HepG2 (cell line): ENCODE data around the gene SMIM13. TPM values are rescaled to one million over a fixed set of nuclear protein-coding genes. Genes with fewer than 3 reads are reported as not detected.

Experiments used
- ELF4 ChIP-seq: sonication (generic); formaldehyde crosslinking; IDR thresholded peaks from 2 replicates; pipeline ENCODE4 v1.5.0; 2020; ENCODE audit warnings: missing genetic modification reagents, mild to moderate bottlenecking, moderate library complexity, borderline replicate concordance
- GATA4 ChIP-seq: sonication (generic); IDR thresholded peaks from 2 replicates; pipeline ENCODE4 v1.6.1; 2016; ENCODE audit warnings: antibody characterized with exemption, low read depth, borderline replicate concordance
- MAFF ChIP-seq: IDR thresholded peaks from 2 replicates; pipeline ENCODE4 v1.6.1; 2011; ENCODE audit warnings: low read depth, low read length, improper control_type of control experiment
- NR2C2 ChIP-seq: sonication (generic); formaldehyde crosslinking; IDR thresholded peaks from 2 replicates; pipeline ENCODE4 v1.4.0; 2020; ENCODE audit warnings: missing genetic modification reagents, mild to moderate bottlenecking, moderate library complexity, borderline replicate concordance
- RFXAP ChIP-seq: sonication (generic); formaldehyde crosslinking; IDR thresholded peaks from 2 replicates; pipeline ENCODE4 v1.4.0; 2020; ENCODE audit warnings: missing genetic modification reagents, borderline replicate concordance
- SIX1 ChIP-seq: sonication (generic); formaldehyde crosslinking; IDR thresholded peaks from 2 replicates; pipeline ENCODE4 v1.4.0; 2020; ENCODE audit warnings: missing genetic modification reagents, borderline replicate concordance
- SMAD3 ChIP-seq: sonication (generic); formaldehyde crosslinking; IDR thresholded peaks from 2 replicates; pipeline ENCODE4 v1.4.0; 2020; ENCODE audit warnings: missing genetic modification reagents
- TBL1XR1 ChIP-seq: fragments of 150-350 bp; IDR thresholded peaks from 2 replicates; pipeline ENCODE4 v1.6.1; 2014; ENCODE audit warnings: borderline replicate concordance, low read length; ENCODE audit not compliant: partially characterized antibody
- ZNF138 ChIP-seq: sonication (generic); formaldehyde crosslinking; IDR thresholded peaks from 2 replicates; pipeline ENCODE4 v1.5.0; 2020; ENCODE audit warnings: mild to moderate bottlenecking, low read depth, missing genetic modification reagents
- ZNF337 ChIP-seq: sonication (generic); formaldehyde crosslinking; IDR thresholded peaks from 2 replicates; pipeline ENCODE4 v1.5.1; 2020; ENCODE audit warnings: missing genetic modification reagents, low read depth, mild to moderate bottlenecking, borderline replicate concordance
- ZNF7 ChIP-seq: IDR thresholded peaks from 2 replicates; pipeline ENCODE4 v1.6.1; 2016; ENCODE audit warnings: missing biosample characterization, missing genetic modification reagents
- polyA plus RNA-seq, 8 experiments: library from polyadenylated mRNA; depleted of rRNA in 3 of 8; stranded (reverse) in 7 of 8; unstranded in 1 of 8; fragments of >200 nt; fragmentation: Illumina TruSeq in 4 of 8; extraction: Trizol in 4 of 8; gene quantifications; 2 replicates each; pipeline versions ENCODE4 v1.2.1 to v1.2.3, GENCODE V29; 2011 to 2016; ENCODE audit warnings: low read depth in 4 of 8, missing spikeins in 1 of 8, mixed read lengths in 1 of 8; ENCODE audit not compliant: insufficient read depth in 1 of 8
- total RNA-seq, 5 experiments: library from RNA; depleted of rRNA; stranded (reverse); fragments of >200 nt; fragmentation: Illumina TruSeq; extraction: Trizol; gene quantifications; 2 replicates each; pipeline ENCODE4 v1.2.3, GENCODE V29; 2016; ENCODE audit warnings: low read depth in 1 of 5
- TF ChIP-seq, protein P1 (sequence below): sonication (generic); formaldehyde crosslinking; IDR thresholded peaks from 2 replicates; pipeline ENCODE4 v1.4.0; 2020; ENCODE audit warnings: missing genetic modification reagents
- TF ChIP-seq, protein P2 (sequence below): IDR thresholded peaks from 2 replicates; pipeline ENCODE4 v1.6.1; 2016; ENCODE audit warnings: low read depth, missing genetic modification reagents, missing compliant biosample characterization
- TF ChIP-seq, protein P3 (sequence below): IDR thresholded peaks from 2 replicates; pipeline ENCODE4 v1.6.1; 2018; ENCODE audit warnings: missing genetic modification reagents, mild to moderate bottlenecking, missing compliant biosample characterization
- TF ChIP-seq, protein P4 (sequence below): IDR thresholded peaks from 2 replicates; pipeline ENCODE4 v1.6.1; 2016
- TF ChIP-seq, protein P5 (sequence below): sonication (generic); formaldehyde crosslinking; IDR thresholded peaks from 2 replicates; pipeline ENCODE4 v1.4.0; 2020; ENCODE audit warnings: missing genetic modification reagents

The SMIM13 gene
- total and polyA plus RNA-seq, 2 of the 13 experiments (the other 11 are each of a cell fraction or from before 2014, with no cell fraction given): 2.7 to 10.2 TPM

DNA sequence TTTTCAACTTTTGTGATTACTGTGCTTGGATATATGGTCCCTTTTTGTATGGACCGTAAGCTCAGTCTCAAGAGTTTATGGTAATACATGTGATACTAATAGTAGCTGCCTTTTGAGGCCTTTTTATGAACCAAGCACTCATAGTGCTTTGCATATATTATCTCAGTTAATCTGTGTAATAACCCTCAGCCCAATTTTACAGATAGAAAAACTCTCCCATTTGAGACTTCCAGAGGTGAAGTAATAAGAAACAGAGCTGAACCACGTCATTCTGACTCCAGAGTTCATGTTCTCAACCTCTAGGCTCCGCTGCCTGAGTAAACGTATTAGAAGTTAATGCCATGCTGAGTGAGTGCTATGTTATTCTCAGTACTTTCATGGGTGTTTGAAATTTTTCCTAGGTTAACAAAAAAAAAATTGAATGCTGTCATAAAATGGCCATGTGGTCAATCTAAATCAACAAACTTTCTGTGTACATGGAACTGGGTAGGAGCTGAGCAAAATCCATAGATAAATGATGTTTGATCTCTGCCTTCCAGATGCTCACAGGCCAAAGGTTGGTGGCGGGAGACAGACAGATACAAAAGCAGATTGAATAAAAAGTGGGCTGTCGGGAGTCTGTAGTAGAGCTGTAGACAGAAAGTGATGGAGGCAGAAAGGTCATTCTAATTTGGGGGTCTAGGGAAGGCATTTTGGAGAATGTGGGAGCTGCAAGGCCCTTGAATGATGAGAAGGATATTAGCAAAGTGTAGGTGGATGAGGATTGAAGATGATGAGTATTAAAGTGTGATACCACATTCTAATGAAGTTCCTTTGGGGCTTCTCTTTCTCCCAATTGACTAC, 26.9 kb upstream of the SMIM13 start (continued):
- TF ChIP-seq, protein P1, sequence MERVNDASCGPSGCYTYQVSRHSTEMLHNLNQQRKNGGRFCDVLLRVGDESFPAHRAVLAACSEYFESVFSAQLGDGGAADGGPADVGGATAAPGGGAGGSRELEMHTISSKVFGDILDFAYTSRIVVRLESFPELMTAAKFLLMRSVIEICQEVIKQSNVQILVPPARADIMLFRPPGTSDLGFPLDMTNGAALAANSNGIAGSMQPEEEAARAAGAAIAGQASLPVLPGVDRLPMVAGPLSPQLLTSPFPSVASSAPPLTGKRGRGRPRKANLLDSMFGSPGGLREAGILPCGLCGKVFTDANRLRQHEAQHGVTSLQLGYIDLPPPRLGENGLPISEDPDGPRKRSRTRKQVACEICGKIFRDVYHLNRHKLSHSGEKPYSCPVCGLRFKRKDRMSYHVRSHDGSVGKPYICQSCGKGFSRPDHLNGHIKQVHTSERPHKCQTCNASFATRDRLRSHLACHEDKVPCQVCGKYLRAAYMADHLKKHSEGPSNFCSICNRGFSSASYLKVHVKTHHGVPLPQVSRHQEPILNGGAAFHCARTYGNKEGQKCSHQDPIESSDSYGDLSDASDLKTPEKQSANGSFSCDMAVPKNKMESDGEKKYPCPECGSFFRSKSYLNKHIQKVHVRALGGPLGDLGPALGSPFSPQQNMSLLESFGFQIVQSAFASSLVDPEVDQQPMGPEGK (CRISPR knock-in tag): peak; percentile 30; the same call in 1 of the 2 replicates
- peak; percentile 39 for TF ChIP-seq TBL1XR1
- TF ChIP-seq RFXAP (CRISPR knock-in tag): peak; percentile 57
- no peak for TF ChIP-seq ZNF138 (CRISPR knock-in tag)
- TF ChIP-seq, protein P2, sequence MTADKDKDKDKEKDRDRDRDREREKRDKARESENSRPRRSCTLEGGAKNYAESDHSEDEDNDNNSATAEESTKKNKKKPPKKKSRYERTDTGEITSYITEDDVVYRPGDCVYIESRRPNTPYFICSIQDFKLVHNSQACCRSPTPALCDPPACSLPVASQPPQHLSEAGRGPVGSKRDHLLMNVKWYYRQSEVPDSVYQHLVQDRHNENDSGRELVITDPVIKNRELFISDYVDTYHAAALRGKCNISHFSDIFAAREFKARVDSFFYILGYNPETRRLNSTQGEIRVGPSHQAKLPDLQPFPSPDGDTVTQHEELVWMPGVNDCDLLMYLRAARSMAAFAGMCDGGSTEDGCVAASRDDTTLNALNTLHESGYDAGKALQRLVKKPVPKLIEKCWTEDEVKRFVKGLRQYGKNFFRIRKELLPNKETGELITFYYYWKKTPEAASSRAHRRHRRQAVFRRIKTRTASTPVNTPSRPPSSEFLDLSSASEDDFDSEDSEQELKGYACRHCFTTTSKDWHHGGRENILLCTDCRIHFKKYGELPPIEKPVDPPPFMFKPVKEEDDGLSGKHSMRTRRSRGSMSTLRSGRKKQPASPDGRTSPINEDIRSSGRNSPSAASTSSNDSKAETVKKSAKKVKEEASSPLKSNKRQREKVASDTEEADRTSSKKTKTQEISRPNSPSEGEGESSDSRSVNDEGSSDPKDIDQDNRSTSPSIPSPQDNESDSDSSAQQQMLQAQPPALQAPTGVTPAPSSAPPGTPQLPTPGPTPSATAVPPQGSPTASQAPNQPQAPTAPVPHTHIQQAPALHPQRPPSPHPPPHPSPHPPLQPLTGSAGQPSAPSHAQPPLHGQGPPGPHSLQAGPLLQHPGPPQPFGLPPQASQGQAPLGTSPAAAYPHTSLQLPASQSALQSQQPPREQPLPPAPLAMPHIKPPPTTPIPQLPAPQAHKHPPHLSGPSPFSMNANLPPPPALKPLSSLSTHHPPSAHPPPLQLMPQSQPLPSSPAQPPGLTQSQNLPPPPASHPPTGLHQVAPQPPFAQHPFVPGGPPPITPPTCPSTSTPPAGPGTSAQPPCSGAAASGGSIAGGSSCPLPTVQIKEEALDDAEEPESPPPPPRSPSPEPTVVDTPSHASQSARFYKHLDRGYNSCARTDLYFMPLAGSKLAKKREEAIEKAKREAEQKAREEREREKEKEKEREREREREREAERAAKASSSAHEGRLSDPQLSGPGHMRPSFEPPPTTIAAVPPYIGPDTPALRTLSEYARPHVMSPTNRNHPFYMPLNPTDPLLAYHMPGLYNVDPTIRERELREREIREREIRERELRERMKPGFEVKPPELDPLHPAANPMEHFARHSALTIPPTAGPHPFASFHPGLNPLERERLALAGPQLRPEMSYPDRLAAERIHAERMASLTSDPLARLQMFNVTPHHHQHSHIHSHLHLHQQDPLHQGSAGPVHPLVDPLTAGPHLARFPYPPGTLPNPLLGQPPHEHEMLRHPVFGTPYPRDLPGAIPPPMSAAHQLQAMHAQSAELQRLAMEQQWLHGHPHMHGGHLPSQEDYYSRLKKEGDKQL (CRISPR knock-in tag): peak; percentile 77; the same call in 1 of the 2 replicates
- TF ChIP-seq ZNF337 (CRISPR knock-in tag): peak; percentile 74; the same call in 1 of the 2 replicates
- TF ChIP-seq NR2C2 (CRISPR knock-in tag): peak; percentile 60; the same call in 1 of the 2 replicates
- TF ChIP-seq, protein P3, sequence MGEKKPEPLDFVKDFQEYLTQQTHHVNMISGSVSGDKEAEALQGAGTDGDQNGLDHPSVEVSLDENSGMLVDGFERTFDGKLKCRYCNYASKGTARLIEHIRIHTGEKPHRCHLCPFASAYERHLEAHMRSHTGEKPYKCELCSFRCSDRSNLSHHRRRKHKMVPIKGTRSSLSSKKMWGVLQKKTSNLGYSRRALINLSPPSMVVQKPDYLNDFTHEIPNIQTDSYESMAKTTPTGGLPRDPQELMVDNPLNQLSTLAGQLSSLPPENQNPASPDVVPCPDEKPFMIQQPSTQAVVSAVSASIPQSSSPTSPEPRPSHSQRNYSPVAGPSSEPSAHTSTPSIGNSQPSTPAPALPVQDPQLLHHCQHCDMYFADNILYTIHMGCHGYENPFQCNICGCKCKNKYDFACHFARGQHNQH (CRISPR knock-in tag): peak; percentile 41; the same call in 1 of the 2 replicates
- TF ChIP-seq, protein P4, sequence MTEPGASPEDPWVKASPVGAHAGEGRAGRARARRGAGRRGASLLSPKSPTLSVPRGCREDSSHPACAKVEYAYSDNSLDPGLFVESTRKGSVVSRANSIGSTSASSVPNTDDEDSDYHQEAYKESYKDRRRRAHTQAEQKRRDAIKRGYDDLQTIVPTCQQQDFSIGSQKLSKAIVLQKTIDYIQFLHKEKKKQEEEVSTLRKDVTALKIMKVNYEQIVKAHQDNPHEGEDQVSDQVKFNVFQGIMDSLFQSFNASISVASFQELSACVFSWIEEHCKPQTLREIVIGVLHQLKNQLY (CRISPR knock-in tag): peak; percentile 75; the same call in 1 of the 2 replicates
- peak; percentile 59 for TF ChIP-seq MAFF
- peak; percentile 52; the same call in 1 of the 2 replicates for TF ChIP-seq GATA4
- TF ChIP-seq ELF4 (CRISPR knock-in tag): 0 out of 2 replicates have a peak, but pooled peaks have one; percentile 71
- TF ChIP-seq, protein P5, sequence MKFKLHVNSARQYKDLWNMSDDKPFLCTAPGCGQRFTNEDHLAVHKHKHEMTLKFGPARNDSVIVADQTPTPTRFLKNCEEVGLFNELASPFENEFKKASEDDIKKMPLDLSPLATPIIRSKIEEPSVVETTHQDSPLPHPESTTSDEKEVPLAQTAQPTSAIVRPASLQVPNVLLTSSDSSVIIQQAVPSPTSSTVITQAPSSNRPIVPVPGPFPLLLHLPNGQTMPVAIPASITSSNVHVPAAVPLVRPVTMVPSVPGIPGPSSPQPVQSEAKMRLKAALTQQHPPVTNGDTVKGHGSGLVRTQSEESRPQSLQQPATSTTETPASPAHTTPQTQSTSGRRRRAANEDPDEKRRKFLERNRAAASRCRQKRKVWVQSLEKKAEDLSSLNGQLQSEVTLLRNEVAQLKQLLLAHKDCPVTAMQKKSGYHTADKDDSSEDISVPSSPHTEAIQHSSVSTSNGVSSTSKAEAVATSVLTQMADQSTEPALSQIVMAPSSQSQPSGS (CRISPR knock-in tag): peak; percentile 79; the same call in 1 of the 2 replicates
- TF ChIP-seq ZNF7 (CRISPR knock-in tag): peak; percentile 99
- 0 out of 2 replicates have a peak, but pooled peaks have one; percentile 32 for TF ChIP-seq SMAD3 (CRISPR knock-in tag)
- TF ChIP-seq SIX1 (CRISPR knock-in tag): peak; percentile 70; the same call in 1 of the 2 replicates
